PC-9 (cell line): ENCODE measurements around the gene CAPG. TPM values are rescaled to one million over a fixed set of nuclear protein-coding genes. Genes with fewer than 3 reads are reported as not detected.

ENCODE experiments used
- BruUV-seq: library from RNA; stranded (reverse); fragments of 400-500 nt; replicated peaks from 2 replicates; lab custom pipeline; 2021; lab: Mats Ljungman, UMichigan
- CTCF ChIA-PET: fragments of 300-600 bp; sonication (Branson Sonifier 250); formaldehyde crosslinking; loops from one replicate; lab custom pipeline; 2022; ENCODE audit warnings: antibody characterized with exemption; lab: Charles Lee
- POLR2A ChIA-PET: fragments of 300-600 bp; sonication (Branson Sonifier 250); formaldehyde crosslinking; loops from one replicate; lab custom pipeline; 2022; ENCODE audit warnings: antibody characterized with exemption; ENCODE audit not compliant: unreplicated experiment; lab: Charles Lee
- DNase-seq, 2 experiments: peaks; one replicate each; pipeline versions ENCODE4 v3.0.0 to v3.0.0-alpha.2; 2015 to 2022; ENCODE audit warnings: mixed read lengths in 1 of 2
- H2AFZ ChIP-seq: fragments of 200-600 bp; sonication (generic); 2 replicates; pipeline ENCODE4 v1.8.1; 2017; ENCODE audit warnings: antibody characterized with exemption
- H3F3A ChIP-seq: fragments of 200-600 bp; sonication (generic); 2 replicates; pipeline ENCODE4 v1.8.1; 2017; ENCODE audit warnings: antibody characterized with exemption, mild to moderate bottlenecking, low read depth; ENCODE audit not compliant: insufficient read depth
- H3K27ac ChIP-seq: fragments of 200-600 bp; sonication (generic); 2 replicates; pipeline ENCODE4 v1.6.1; 2016; ENCODE audit warnings: mixed run types
- H3K27me3 ChIP-seq: fragments of 200-600 bp; sonication (generic); 2 replicates; pipeline ENCODE4 v1.6.1; 2016; ENCODE audit warnings: low read depth, mixed run types; ENCODE audit not compliant: insufficient read depth
- H3K36me3 ChIP-seq: fragments of 200-600 bp; sonication (generic); 2 replicates; pipeline ENCODE4 v1.6.1; 2016; ENCODE audit warnings: low read depth, mixed run types
- H3K4me1 ChIP-seq: fragments of 200-600 bp; sonication (generic); replicated peaks from 2 replicates; pipeline ENCODE4 v1.6.1; 2016; ENCODE audit warnings: mixed run types; ENCODE audit not compliant: insufficient read depth
- H3K4me2 ChIP-seq: fragments of 200-600 bp; sonication (generic); 2 replicates; pipeline ENCODE4 v1.6.1; 2017; ENCODE audit warnings: mixed run types
- H3K4me3 ChIP-seq: fragments of 200-600 bp; sonication (generic); 2 replicates; pipeline ENCODE4 v1.6.1; 2016; ENCODE audit warnings: mixed run types
- H3K79me2 ChIP-seq: fragments of 200-600 bp; sonication (generic); 2 replicates; pipeline ENCODE4 v1.6.1; 2017; ENCODE audit warnings: low read depth, mixed run types
- H3K9me2 ChIP-seq: fragments of 200-600 bp; sonication (generic); 2 replicates; pipeline ENCODE4 v1.8.1; 2017; ENCODE audit warnings: mild to moderate bottlenecking; ENCODE audit not compliant: insufficient read depth
- H3K9me3 ChIP-seq: fragments of 200-600 bp; sonication (generic); 2 replicates; pipeline ENCODE4 v1.8.1; 2016; ENCODE audit warnings: low read depth; ENCODE audit not compliant: insufficient read depth
- H4K20me1 ChIP-seq: fragments of 200-600 bp; sonication (generic); 2 replicates; pipeline ENCODE4 v1.8.1; 2017; ENCODE audit not compliant: insufficient read depth
- EZH2 ChIP-seq: fragments of 200-600 bp; sonication (generic); IDR thresholded peaks from 2 replicates; pipeline ENCODE4 v1.8.0; 2017; ENCODE audit warnings: antibody characterized with exemption, low read depth
- intact Hi-C: fragments of 100-400 bp; cut with micrococcal nuclease; formaldehyde crosslinking; loops from one replicate; pipeline ENCODE4 v1.10.0; 2022; ENCODE audit not compliant: unreplicated experiment
- total RNA-seq: library from RNA; stranded (reverse); gene quantifications from 2 replicates; pipeline ENCODE4 v1.2.3, GENCODE V29; 2021
- TF ChIP-seq, protein P1 (sequence below): fragments of 200-600 bp; sonication (generic); conservative IDR thresholded peaks from 2 replicates; pipeline ENCODE4 v1.6.1; 2017; ENCODE audit warnings: mixed run types, antibody characterized with exemption, mild to moderate bottlenecking, moderate library complexity

Gene CAPG
- total RNA-seq, 1 experiment from 2014 or later, result 417 TPM

GRCh38 chr2:85401844-85402243 is 8.3 kb downstream of the CAPG start:
- Histone ChIP-seq H3K4me2 (no peak overlapping the region), H4K20me1 (peaks cover under 1% of the 10 kb centered on the region; the same call in 1 of the 2 replicates), H2AFZ (no peak overlapping the region), H3F3A (peaks cover 14% of the 10 kb centered on the region), H3K9me2 (no peaks in the 10 kb centered on the region), H3K4me3 (no peak overlapping the region), H3K79me2 (peaks cover 17% of the 10 kb centered on the region), H3K27ac (no peak overlapping the region), H3K4me1 (peaks cover 15% of the 10 kb centered on the region), H3K36me3 (no peaks in the 10 kb centered on the region), H3K9me3 (no peaks in the 10 kb centered on the region; the same call in 1 of the 2 replicates), H3K27me3 (no peaks in the 10 kb centered on the region)
- DNase-seq, result no peak
- CTCF ChIA-PET, result no interaction called here
- no peak for TF ChIP-seq EZH2
- TF ChIP-seq, protein P1, sequence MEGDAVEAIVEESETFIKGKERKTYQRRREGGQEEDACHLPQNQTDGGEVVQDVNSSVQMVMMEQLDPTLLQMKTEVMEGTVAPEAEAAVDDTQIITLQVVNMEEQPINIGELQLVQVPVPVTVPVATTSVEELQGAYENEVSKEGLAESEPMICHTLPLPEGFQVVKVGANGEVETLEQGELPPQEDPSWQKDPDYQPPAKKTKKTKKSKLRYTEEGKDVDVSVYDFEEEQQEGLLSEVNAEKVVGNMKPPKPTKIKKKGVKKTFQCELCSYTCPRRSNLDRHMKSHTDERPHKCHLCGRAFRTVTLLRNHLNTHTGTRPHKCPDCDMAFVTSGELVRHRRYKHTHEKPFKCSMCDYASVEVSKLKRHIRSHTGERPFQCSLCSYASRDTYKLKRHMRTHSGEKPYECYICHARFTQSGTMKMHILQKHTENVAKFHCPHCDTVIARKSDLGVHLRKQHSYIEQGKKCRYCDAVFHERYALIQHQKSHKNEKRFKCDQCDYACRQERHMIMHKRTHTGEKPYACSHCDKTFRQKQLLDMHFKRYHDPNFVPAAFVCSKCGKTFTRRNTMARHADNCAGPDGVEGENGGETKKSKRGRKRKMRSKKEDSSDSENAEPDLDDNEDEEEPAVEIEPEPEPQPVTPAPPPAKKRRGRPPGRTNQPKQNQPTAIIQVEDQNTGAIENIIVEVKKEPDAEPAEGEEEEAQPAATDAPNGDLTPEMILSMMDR, result no peak
- POLR2A ChIA-PET, result no interaction called here
- intact Hi-C loops, result no loop called here
- no TSS peak for BruUV-seq

GRCh38 chr2:85401464-85401805 is 8.7 kb downstream of the CAPG start:
- no peak overlapping the region for H3K4me3 ChIP-seq
- H3K4me1 ChIP-seq, result peaks cover 19% of the 10 kb centered on the region
- no TSS peak for BruUV-seq
- no peaks in the 10 kb centered on the region for H3K36me3 ChIP-seq
- H3K9me2 ChIP-seq, result no peaks in the 10 kb centered on the region
- no peaks in the 10 kb centered on the region; the same call in 1 of the 2 replicates for H3K9me3 ChIP-seq
- intact Hi-C loops, result no loop called here
- no peaks in the 10 kb centered on the region for H4K20me1 ChIP-seq
- no peak for TF ChIP-seq EZH2
- TF ChIP-seq, protein P1, result no peak
- peaks cover 19% of the 10 kb centered on the region for H3F3A ChIP-seq
- POLR2A ChIA-PET, result no interaction called here
- H3K79me2 ChIP-seq, result peaks cover 17% of the 10 kb centered on the region
- no peaks in the 10 kb centered on the region for H3K27me3 ChIP-seq
- H3K4me2 ChIP-seq, result no peak overlapping the region
- no peak overlapping the region for H2AFZ ChIP-seq
- CTCF ChIA-PET, result no interaction called here
- no peak for DNase-seq
- no peak overlapping the region for H3K27ac ChIP-seq

- H3K79me2 ChIP-seq, result peaks cover 11% of the 10 kb centered on the region
- no TSS peak for BruUV-seq
- ChIA-PET POLR2A (no interaction called here), CTCF (no interaction called here)
- H2AFZ ChIP-seq, result no peak overlapping the region
- H3K4me3 ChIP-seq, result no peak overlapping the region
- intact Hi-C loops, result no loop called here
- peaks cover 26% of the 10 kb centered on the region for H3K4me1 ChIP-seq
- H3F3A ChIP-seq, result peaks cover 25% of the 10 kb centered on the region
- no peaks in the 10 kb centered on the region for H4K20me1 ChIP-seq
- H3K27ac ChIP-seq, result no peak overlapping the region
- no peaks in the 10 kb centered on the region for H3K27me3 ChIP-seq
- no peak overlapping the region for H3K4me2 ChIP-seq
- no peaks in the 10 kb centered on the region for H3K9me2 ChIP-seq
- H3K36me3 ChIP-seq, result no peaks in the 10 kb centered on the region
- no peak for DNase-seq
- H3K9me3 ChIP-seq, result no peaks in the 10 kb centered on the region; the same call in 1 of the 2 replicates
- TF ChIP-seq, protein P1, result no peak
- no peak for TF ChIP-seq EZH2
These were observed 9.4 kb downstream of the CAPG start for GRCh38 chr2:85400541-85401463.
